Neural crest cell (in vitro differentiated cells): ENCODE measurements around the gene JOSD1. TPM values are rescaled to one million over a fixed set of nuclear protein-coding genes. Genes with fewer than 3 reads are reported as not detected.

ENCODE experiments used
- DNase-seq: peaks from one replicate; pipeline ENCODE4 v3.0.0; 2021; ENCODE audit warnings: low read depth, mixed read lengths, low spot score
- H3K27ac Mint-ChIP-seq: one replicate; pipeline ENCODE4 v1.8.0; 2021; ENCODE audit warnings: mild to moderate bottlenecking, mixed read lengths; ENCODE audit not compliant: unreplicated experiment
- H3K27me3 Mint-ChIP-seq: 2 replicates; pipeline ENCODE4 v1.8.0; 2021; ENCODE audit warnings: low read depth, mild to moderate bottlenecking, mixed read lengths
- H3K36me3 Mint-ChIP-seq: 2 replicates; pipeline ENCODE4 v1.8.0; 2021; ENCODE audit warnings: low read depth, mild to moderate bottlenecking, mixed read lengths
- H3K4me1 Mint-ChIP-seq: 2 replicates; pipeline ENCODE4 v1.8.0; 2021; ENCODE audit warnings: mixed read lengths
- H3K4me3 Mint-ChIP-seq: one replicate; pipeline ENCODE4 v1.8.0; 2021; ENCODE audit warnings: mild to moderate bottlenecking, mixed read lengths
- H3K9me3 Mint-ChIP-seq: 2 replicates; pipeline ENCODE4 v1.8.0; 2021; ENCODE audit warnings: mixed read lengths
- CTCF ChIP-seq: fragments of 200-600 bp; sonication (generic); conservative IDR thresholded peaks from 2 replicates; pipeline ENCODE4 v1.5.0; 2021; ENCODE audit warnings: antibody characterized with exemption, mild to moderate bottlenecking
- total RNA-seq: library from RNA; stranded (reverse); gene quantifications from 2 replicates; pipeline ENCODE4 v1.2.1, GENCODE V29; 2021

The JOSD1 gene
- total RNA-seq, 1 donor from 2014 or later = 51.8 TPM

DNA sequence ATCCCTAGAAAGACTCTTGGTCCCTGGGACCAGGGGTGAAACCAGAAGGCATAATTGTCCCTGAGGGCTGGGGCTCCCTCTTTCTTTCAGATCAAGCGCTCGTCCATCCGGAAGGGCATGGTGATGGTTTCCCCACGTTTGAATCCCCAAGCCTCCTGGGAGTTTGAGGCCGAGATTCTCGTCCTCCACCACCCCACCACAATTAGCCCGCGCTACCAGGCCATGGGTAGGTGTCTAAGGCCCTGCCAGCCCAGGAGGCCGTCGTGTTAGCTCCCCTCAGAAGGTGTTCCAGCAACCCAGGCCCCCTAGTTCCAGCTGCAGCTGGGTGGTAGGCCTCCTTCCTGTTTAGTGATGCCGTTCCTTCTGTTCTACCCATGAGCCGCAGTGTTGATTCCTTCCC, 26.4 kb upstream of the JOSD1 start:
- DNase-seq = no peak
- Mint-ChIP-seq H3K27me3 (no peaks in the 10 kb centered on the region), H3K27ac (no peak overlapping the region), H3K9me3 (no peaks in the 10 kb centered on the region), H3K4me1 (no peaks in the 10 kb centered on the region), H3K4me3 (no peak overlapping the region), H3K36me3 (peaks cover 10% of the 10 kb centered on the region)
- no peak for TF ChIP-seq CTCF

GRCh38 chr22:38725900-38726655, 25.3 kb upstream of the JOSD1 start:
- DNase-seq = no peak
- Mint-ChIP-seq H3K4me3 (no peak overlapping the region), H3K27me3 (no peaks in the 10 kb centered on the region), H3K36me3 (peaks cover 12% of the 10 kb centered on the region), H3K4me1 (no peaks in the 10 kb centered on the region), H3K9me3 (no peaks in the 10 kb centered on the region), H3K27ac (no peak overlapping the region)
- TF ChIP-seq CTCF = no peak

- TF ChIP-seq CTCF = peak; percentile 58
- Mint-ChIP-seq H3K36me3 (peaks cover 12% of the 10 kb centered on the region), H3K9me3 (no peaks in the 10 kb centered on the region), H3K4me3 (no peak overlapping the region), H3K27ac (peak overlapping the region; percentile 4), H3K4me1 (no peaks in the 10 kb centered on the region), H3K27me3 (no peaks in the 10 kb centered on the region)
- no peak for DNase-seq
Observed at GRCh38 chr22:38724926-38725571, 24.3 kb upstream of the JOSD1 start.

- Mint-ChIP-seq H3K9me3 (no peaks in the 10 kb centered on the region), H3K36me3 (peaks cover 12% of the 10 kb centered on the region), H3K27ac (no peak overlapping the region), H3K27me3 (no peaks in the 10 kb centered on the region), H3K4me3 (no peak overlapping the region), H3K4me1 (no peaks in the 10 kb centered on the region)
- no peak for TF ChIP-seq CTCF
- no peak for DNase-seq
Observed at GRCh38 chr22:38724176-38724575, 23.4 kb upstream of the JOSD1 start.

- Mint-ChIP-seq H3K4me3 (no peak overlapping the region), H3K9me3 (no peaks in the 10 kb centered on the region), H3K27me3 (no peaks in the 10 kb centered on the region), H3K27ac (no peak overlapping the region), H3K36me3 (peaks cover 11% of the 10 kb centered on the region), H3K4me1 (peaks cover 9% of the 10 kb centered on the region)
- TF ChIP-seq CTCF = no peak
- DNase-seq = no peak
Observed at GRCh38 chr22:38721551-38721950, 20.8 kb upstream of the JOSD1 start.
